DND-41 (cell line): ENCODE measurements around the gene PARN.

Experiments
- EZH2 ChIP-seq: IDR thresholded peaks from 3 replicates; pipeline ENCODE4 v1.6.1; 2012; ENCODE audit warnings: borderline replicate concordance, low read depth, mild to moderate bottlenecking, moderate library complexity, low read length, inconsistent platforms; ENCODE audit not compliant: severe bottlenecking
- TF ChIP-seq, protein P1 (sequence below): IDR thresholded peaks from 2 replicates; pipeline ENCODE4 v1.5.1; 2012; ENCODE audit warnings: borderline replicate concordance, low read length, moderate library complexity, mild to moderate bottlenecking; ENCODE audit not compliant: poor library complexity, severe bottlenecking; ENCODE audit errors: extremely low read depth

DNA sequence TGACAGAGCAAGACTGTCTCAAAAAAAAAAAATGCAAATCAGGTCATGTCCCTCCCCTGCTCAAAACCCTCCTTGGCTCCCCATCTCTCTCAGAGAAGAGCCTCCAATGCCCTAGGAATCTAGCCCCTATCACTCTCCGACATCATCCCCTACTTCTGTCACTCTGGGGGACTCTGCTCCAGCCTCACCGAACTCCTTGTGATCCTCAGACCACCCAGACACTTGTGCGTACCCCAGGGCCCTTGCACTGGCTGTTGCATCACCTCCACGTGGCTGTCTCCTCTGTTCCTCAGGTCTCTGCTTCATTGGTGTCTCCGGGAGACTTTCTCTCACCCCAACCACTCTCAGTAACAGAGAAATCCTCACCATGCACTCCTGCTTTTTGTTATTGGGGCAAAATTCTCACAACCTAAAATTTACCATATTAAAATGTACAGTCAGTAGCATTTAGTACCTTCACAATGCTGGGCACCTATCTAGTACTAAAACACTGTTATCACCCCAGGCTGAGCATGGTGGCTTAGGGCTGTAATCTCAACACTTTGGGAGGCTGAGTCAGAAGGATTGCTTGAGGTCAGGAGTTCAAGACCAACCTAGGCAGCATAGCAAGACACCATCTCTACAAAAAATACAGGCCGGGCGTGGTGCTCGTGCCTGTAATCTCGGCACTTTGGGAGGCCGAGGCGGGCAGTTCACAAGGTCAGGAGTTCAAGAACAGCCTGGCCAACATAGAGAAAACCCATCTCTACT lies 48.9 kb upstream of the PARN start:
- TF ChIP-seq, protein P1, sequence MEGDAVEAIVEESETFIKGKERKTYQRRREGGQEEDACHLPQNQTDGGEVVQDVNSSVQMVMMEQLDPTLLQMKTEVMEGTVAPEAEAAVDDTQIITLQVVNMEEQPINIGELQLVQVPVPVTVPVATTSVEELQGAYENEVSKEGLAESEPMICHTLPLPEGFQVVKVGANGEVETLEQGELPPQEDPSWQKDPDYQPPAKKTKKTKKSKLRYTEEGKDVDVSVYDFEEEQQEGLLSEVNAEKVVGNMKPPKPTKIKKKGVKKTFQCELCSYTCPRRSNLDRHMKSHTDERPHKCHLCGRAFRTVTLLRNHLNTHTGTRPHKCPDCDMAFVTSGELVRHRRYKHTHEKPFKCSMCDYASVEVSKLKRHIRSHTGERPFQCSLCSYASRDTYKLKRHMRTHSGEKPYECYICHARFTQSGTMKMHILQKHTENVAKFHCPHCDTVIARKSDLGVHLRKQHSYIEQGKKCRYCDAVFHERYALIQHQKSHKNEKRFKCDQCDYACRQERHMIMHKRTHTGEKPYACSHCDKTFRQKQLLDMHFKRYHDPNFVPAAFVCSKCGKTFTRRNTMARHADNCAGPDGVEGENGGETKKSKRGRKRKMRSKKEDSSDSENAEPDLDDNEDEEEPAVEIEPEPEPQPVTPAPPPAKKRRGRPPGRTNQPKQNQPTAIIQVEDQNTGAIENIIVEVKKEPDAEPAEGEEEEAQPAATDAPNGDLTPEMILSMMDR = no peak
- no peak for TF ChIP-seq EZH2
